Measurements from ENCODE around the gene RASAL3. TPM values are rescaled to one million over a fixed set of nuclear protein-coding genes. Genes with fewer than 3 reads are reported as not detected.

Gene RASAL3
- total RNA-seq, 1 donor from 2014 or later: not detected

GRCh38 chr19:15468675-15469512, 4.5 kb upstream of the RASAL3 start:
- Histone ChIP-seq H3K4me3 (ENCODE audit: low read depth, low read length) (no peak overlapping the region), H3K36me3 (ENCODE audit: control insufficient read depth, insufficient read depth, low read length) (no peaks in the 10 kb centered on the region), H3K27me3 (ENCODE audit: control insufficient read depth, insufficient read depth, low read length) (peaks cover 28% of the 10 kb centered on the region)
- TF ChIP-seq CTCF (IDR thresholded peaks at IDR 0.05; ENCODE audit: insufficient read depth, low read length, poor library complexity, severe bottlenecking): no peak
- no peak for DNase-seq (ENCODE audit: low read depth)

GRCh38 chr19:15467734-15468214, 3.4 kb upstream of the RASAL3 start:
- H3K4me3 ChIP-seq (ENCODE audit: low read depth, low read length): no peak overlapping the region
- TF ChIP-seq CTCF (IDR thresholded peaks at IDR 0.05; ENCODE audit: insufficient read depth, low read length, poor library complexity, severe bottlenecking): no peak
- DNase-seq (ENCODE audit: low read depth): no peak
- peaks cover 29% of the 10 kb centered on the region for H3K27me3 ChIP-seq (ENCODE audit: control insufficient read depth, insufficient read depth, low read length)
- no peaks in the 10 kb centered on the region for H3K36me3 ChIP-seq (ENCODE audit: control insufficient read depth, insufficient read depth, low read length)

DNA sequence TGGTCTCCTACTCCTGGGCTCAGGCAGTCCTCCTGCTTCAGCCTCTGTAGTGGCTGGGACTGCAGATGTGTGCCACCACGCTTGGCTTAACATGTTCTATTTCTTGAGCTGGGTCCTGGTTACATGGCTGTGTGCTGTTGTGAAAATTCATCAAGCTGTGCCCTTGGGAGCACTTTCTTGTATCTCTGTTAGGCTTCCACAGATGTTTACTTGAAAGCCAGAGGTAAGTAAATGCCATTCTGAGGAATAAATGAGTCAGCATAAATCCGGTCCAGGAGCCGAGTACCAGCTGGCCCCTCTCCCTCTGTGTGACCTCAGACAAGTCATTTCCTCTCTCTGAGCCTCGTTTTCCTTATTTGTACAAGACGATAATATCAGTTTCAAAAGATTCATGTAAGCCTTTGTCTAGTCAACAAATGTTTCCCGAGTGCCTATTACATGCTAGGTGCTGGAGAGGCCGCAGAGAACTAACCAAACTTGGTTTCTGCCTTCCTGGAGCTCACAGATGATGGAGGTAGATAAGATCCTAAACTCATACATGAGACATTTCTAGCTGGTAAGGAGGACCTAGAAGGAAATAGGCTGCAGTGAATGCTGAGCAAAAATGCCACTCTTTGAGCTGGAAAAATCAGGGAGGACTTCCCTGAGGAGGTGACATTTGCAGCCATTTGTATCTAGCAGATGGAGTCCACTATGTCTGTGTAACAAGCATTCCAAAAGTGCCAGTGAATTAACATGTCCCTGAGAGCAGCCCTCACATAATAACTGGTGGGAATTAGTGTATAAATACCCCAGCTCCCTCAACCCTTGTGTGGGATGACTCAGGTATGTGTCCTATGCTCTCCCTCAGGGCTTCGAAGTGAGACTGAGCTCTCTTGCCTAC, 2.7 kb upstream of the RASAL3 start:
- Histone ChIP-seq H3K4me3 (ENCODE audit: low read depth, low read length) (no peak overlapping the region), H3K27me3 (ENCODE audit: control insufficient read depth, insufficient read depth, low read length) (peaks cover 29% of the 10 kb centered on the region), H3K36me3 (ENCODE audit: control insufficient read depth, insufficient read depth, low read length) (no peaks in the 10 kb centered on the region)
- DNase-seq (ENCODE audit: low read depth): no peak
- TF ChIP-seq CTCF (IDR thresholded peaks at IDR 0.05; ENCODE audit: insufficient read depth, low read length, poor library complexity, severe bottlenecking): no peak

DNA sequence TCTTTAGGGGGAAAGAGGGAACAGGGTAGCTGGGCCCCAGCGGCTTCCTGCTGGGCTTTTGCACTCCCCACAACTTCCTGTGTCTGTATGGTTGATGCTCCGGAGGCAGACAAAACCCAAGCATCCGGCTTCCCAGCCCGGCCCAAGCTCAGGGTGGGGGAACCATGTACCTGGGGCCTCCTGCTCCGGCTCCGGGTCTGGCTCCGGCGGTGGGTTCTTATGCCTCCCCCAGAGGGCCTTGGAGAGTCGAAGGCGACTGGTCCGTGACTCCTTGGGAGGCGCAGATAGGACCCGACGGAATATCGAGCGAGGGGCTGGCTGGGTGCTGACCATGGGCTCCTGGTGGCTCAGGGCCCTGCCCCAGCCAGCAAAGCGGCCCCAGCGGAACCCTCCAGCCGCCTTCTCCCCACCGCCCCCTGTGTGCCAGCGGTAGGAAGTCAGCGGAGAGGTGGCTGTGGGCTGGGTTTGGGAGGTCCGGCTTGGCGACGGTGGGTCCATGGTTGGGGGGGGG, 428 bp downstream of the RASAL3 start:
- no peak for TF ChIP-seq CTCF (IDR thresholded peaks at IDR 0.05; ENCODE audit: insufficient read depth, low read length, poor library complexity, severe bottlenecking)
- no peak overlapping the region for H3K4me3 ChIP-seq (ENCODE audit: low read depth, low read length)
- H3K27me3 ChIP-seq (ENCODE audit: control insufficient read depth, insufficient read depth, low read length): peaks cover 29% of the 10 kb centered on the region
- H3K36me3 ChIP-seq (ENCODE audit: control insufficient read depth, insufficient read depth, low read length): no peaks in the 10 kb centered on the region
- no peak for DNase-seq (ENCODE audit: low read depth)

DNA sequence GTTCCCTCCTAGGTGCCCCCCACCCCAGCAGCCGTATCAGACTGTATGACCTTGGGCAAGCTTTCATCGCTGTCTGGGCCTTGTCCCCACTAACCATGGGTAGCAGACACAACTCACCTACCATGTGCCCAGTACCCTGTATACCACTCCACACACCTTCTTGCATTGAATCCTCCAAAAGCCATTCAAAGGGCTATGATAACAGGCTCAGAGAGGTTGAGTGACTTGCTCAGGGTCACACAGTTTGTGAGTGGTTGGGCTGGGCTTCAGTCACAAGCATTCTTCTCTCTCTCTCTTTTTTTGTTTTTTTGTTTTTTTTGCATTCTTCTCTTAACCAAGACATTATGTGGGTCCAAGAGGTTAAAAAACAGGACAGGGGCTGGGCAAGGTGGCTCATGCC, 2.6 kb downstream of the RASAL3 start:
- Histone ChIP-seq H3K4me3 (ENCODE audit: low read depth, low read length) (no peak overlapping the region), H3K36me3 (ENCODE audit: control insufficient read depth, insufficient read depth, low read length) (no peaks in the 10 kb centered on the region), H3K27me3 (ENCODE audit: control insufficient read depth, insufficient read depth, low read length) (peaks cover 44% of the 10 kb centered on the region)
- DNase-seq (ENCODE audit: low read depth): no peak
- TF ChIP-seq CTCF (IDR thresholded peaks at IDR 0.05; ENCODE audit: insufficient read depth, low read length, poor library complexity, severe bottlenecking): no peak

All from kidney epithelial cell (primary cell).